A673 (cell line): ENCODE measurements around the gene NEK9.

Source experiments
- CTCF ChIP-seq: fragments of 300-800, 200-600 bp; sonication (generic); conservative IDR thresholded peaks from 2 replicates; pipeline ENCODE4 v1.5.1; 2017; ENCODE audit warnings: low read depth, mild to moderate bottlenecking, antibody characterized with exemption, low read length, moderate library complexity, mixed read lengths
- EZH2 ChIP-seq: fragments of 200-600 bp; sonication (generic); IDR thresholded peaks from 2 replicates; pipeline ENCODE4 v1.6.1; 2017; ENCODE audit warnings: borderline replicate concordance, low read depth, mild to moderate bottlenecking, mixed read lengths, antibody characterized with exemption, low read length; ENCODE audit not compliant: poor library complexity, severe bottlenecking

GRCh38 chr14:75140620-75141019 lies 13.8 kb upstream of the NEK9 start:
- TF ChIP-seq CTCF (no peak), EZH2 (no peak)
